Measurements from ENCODE around the gene NONO.
A peak's percentile ranks its signal among the peaks of the same experiment; 100 is the strongest.

- TF ChIP-seq CTCF (IDR thresholded peaks at IDR 0.05 in 4 of 5, conservative IDR thresholded peaks at IDR 0.05 in 1 of 5) (no peak), POLR2A (IDR thresholded peaks at IDR 0.05) (peak; percentile 70 to 74)
Observed at GRCh38 chrX:71283403-71284143, at the start of gene NONO.

Data from gastrocnemius medialis (tissue), 4 donors.